HepG2 (cell line): ENCODE measurements around the gene ALMS1. TPM values are rescaled to one million over a fixed set of nuclear protein-coding genes. Genes with fewer than 3 reads are reported as not detected.
"Not testable (repeated sequence)": the region's sequence is repeated elsewhere in the genome, so short reads cannot be mapped to it uniquely, and the experiment has no call there.

Experiments used
- ATAC-seq: fragments of 200-7000 bp; cut with Tn5 transposase; 3 replicates; pipeline ENCODE4 v1.9.1; 2020; ENCODE audit warnings: mild to moderate bottlenecking, moderate library complexity
- BruUV-seq: library from RNA; stranded (reverse); fragments of 400-500 nt; replicated peaks from 2 replicates; lab custom pipeline; 2021; lab: Mats Ljungman, UMichigan
- CTCF ChIA-PET: fragments of 300-600 bp; formaldehyde crosslinking; extraction: SDS; loops from one replicate; lab custom pipeline; 2021; ENCODE audit warnings: low total read pairs, inconsistent platforms, low intra/inter-chr PET ratio; lab: Yijun Ruan, JAX
- POLR2A ChIA-PET: fragments of 350-600 bp; sonication (Branson Sonifier 250); formaldehyde crosslinking; loops from one replicate; lab custom pipeline; 2020; ENCODE audit warnings: antibody characterized with exemption, inconsistent platforms; lab: Yijun Ruan, JAX
- DNase-seq: peaks from one replicate; pipeline ENCODE4 v3.0.0-alpha.2; 2015; ENCODE audit warnings: low spot score
- FAIRE-seq: peaks from 3 replicates; lab custom pipeline; 2011; peaks lifted over from hg19 to GRCh38; lab: Jason Lieb, UNC
- H2AFZ ChIP-seq: one replicate; pipeline ENCODE4 v1.6.1; 2011; ENCODE audit warnings: low read length, inconsistent platforms
- H3K27ac ChIP-seq: fragments of 300-600 bp; 3 replicates; pipeline ENCODE4 v1.8.0; 2011; ENCODE audit warnings: mixed run types, mild to moderate bottlenecking, mixed read lengths, low read length, inconsistent platforms; ENCODE audit not compliant: insufficient read depth; ENCODE audit errors: extremely low read length
- H3K27me3 ChIP-seq, 2 experiments: fragments of 200-600 bp in 1 of 2; 2 replicates in 1 of 2; 3 replicates in 1 of 2; pipeline versions ENCODE4 v1.6.0 to v1.8.0; 2011; ENCODE audit warnings: low read length in 2 of 2, mild to moderate bottlenecking in 2 of 2, moderate library complexity in 2 of 2, inconsistent platforms in 1 of 2; ENCODE audit not compliant: insufficient read depth in 2 of 2, control insufficient read depth in 1 of 2
- H3K36me3 ChIP-seq, 2 experiments: fragments of 200-600 bp in 1 of 2; replicated peaks in 1 of 2; 2 replicates in 1 of 2; 3 replicates in 1 of 2; pipeline versions ENCODE4 v1.5.1 to v1.8.0; 2011; ENCODE audit warnings: low read length in 2 of 2, inconsistent platforms in 1 of 2; ENCODE audit not compliant: insufficient read depth in 2 of 2, control insufficient read depth in 1 of 2
- H3K4me1 ChIP-seq: 2 replicates; pipeline ENCODE4 v1.5.1; 2012; ENCODE audit warnings: low read length, inconsistent platforms; ENCODE audit not compliant: insufficient read depth
- H3K4me2 ChIP-seq: 2 replicates; pipeline ENCODE4 v1.6.0; 2011; ENCODE audit warnings: low read depth, low read length, inconsistent platforms
- H3K4me3 ChIP-seq, 3 experiments: fragments of 200-600 bp in 1 of 3; sonication (generic), shearing (Covaris generic) in 1 of 3; replicated peaks in 1 of 3; 2 replicates each; pipeline ENCODE4 v1.5.1; 2011 to 2016; ENCODE audit warnings: low read length in 3 of 3, inconsistent platforms in 2 of 3, low read depth in 2 of 3, mild to moderate bottlenecking in 2 of 3, control low read depth in 1 of 3, mixed read lengths in 1 of 3; ENCODE audit not compliant: insufficient read depth in 1 of 3
- H3K79me2 ChIP-seq: one replicate; pipeline ENCODE4 v1.6.1; 2011; ENCODE audit warnings: low read length, inconsistent platforms; ENCODE audit not compliant: insufficient read depth
- H3K9ac ChIP-seq: 2 replicates; pipeline ENCODE4 v1.6.0; 2011; ENCODE audit warnings: mild to moderate bottlenecking, low read depth, low read length, inconsistent platforms; ENCODE audit not compliant: insufficient read depth
- H3K9me3 ChIP-seq: 2 replicates; pipeline ENCODE4 v1.5.1; 2012; ENCODE audit warnings: mild to moderate bottlenecking, low read length
- H4K20me1 ChIP-seq: 2 replicates; pipeline ENCODE4 v1.6.0; 2011; ENCODE audit warnings: inconsistent platforms, mild to moderate bottlenecking, low read length, moderate library complexity; ENCODE audit not compliant: insufficient read depth
- SMC3 ChIP-seq: IDR thresholded peaks from 2 replicates; pipeline ENCODE4 v1.6.1; 2011; ENCODE audit warnings: low read length, improper control_type of control experiment
- STAG1 ChIP-seq: sonication (generic); formaldehyde crosslinking; IDR thresholded peaks from 2 replicates; pipeline ENCODE4 v1.4.0; 2020; ENCODE audit warnings: missing genetic modification reagents
- THAP11 ChIP-seq: IDR thresholded peaks from 2 replicates; pipeline ENCODE4 v1.6.1; 2016; ENCODE audit warnings: missing biosample characterization, missing genetic modification reagents
- ZBTB7B ChIP-seq: sonication (generic); formaldehyde crosslinking; IDR thresholded peaks from 2 replicates; pipeline ENCODE4 v1.4.0; 2020; ENCODE audit warnings: missing genetic modification reagents
- ZNF7 ChIP-seq: IDR thresholded peaks from 2 replicates; pipeline ENCODE4 v1.6.1; 2016; ENCODE audit warnings: missing biosample characterization, missing genetic modification reagents
- whole genome bisulfite sequencing: methylation state at CpG from one replicate; pipeline ENCODE4 v1.1.6; 2017; ENCODE audit warnings: low lambda C conversion rate; 5-methylcytosine and 5-hydroxymethylcytosine counted together
- in situ Hi-C: cut with HindIII; loops from 2 replicates; pipeline ENCODE4 v1.10.0; 2017; ENCODE audit warnings: low pct_unique_long_range_greater_than_20kb; ENCODE audit not compliant: extremely low pct_ligation_motif_present
- intact Hi-C: fragments of 100-400 bp; cut with micrococcal nuclease; formaldehyde crosslinking; loops from one replicate; pipeline ENCODE4 v1.10.0; 2022; ENCODE audit not compliant: unreplicated experiment
- polyA plus RNA-seq, 8 experiments: library from polyadenylated mRNA; depleted of rRNA in 3 of 8; stranded (reverse) in 7 of 8; unstranded in 1 of 8; fragments of >200 nt; fragmentation: Illumina TruSeq in 4 of 8; extraction: Trizol in 4 of 8; gene quantifications; 2 replicates each; pipeline versions ENCODE4 v1.2.1 to v1.2.3, GENCODE V29; 2011 to 2016; ENCODE audit warnings: low read depth in 4 of 8, missing spikeins in 1 of 8, mixed read lengths in 1 of 8; ENCODE audit not compliant: insufficient read depth in 1 of 8
- total RNA-seq, 5 experiments: library from RNA; depleted of rRNA; stranded (reverse); fragments of >200 nt; fragmentation: Illumina TruSeq; extraction: Trizol; gene quantifications; 2 replicates each; pipeline ENCODE4 v1.2.3, GENCODE V29; 2016; ENCODE audit warnings: low read depth in 1 of 5

ALMS1 gene
- total and polyA plus RNA-seq, 2 of the 13 experiments (the other 11 are each of a cell fraction or from before 2014, with no cell fraction given): 12.9 to 21.2 TPM

- ATAC-seq (peak; percentile 95), FAIRE-seq (peak; percentile 98)
- H2AFZ ChIP-seq, H3K9me3 ChIP-seq, H4K20me1 ChIP-seq, H3K79me2 ChIP-seq, H3K27ac ChIP-seq, DNase-seq, BruUV-seq, H3K4me3 ChIP-seq, H3K27me3 ChIP-seq, CTCF ChIA-PET, in situ Hi-C loops, POLR2A ChIA-PET, H3K36me3 ChIP-seq, H3K4me2 ChIP-seq, H3K9ac ChIP-seq: not testable (repeated sequence)
- H3K4me1 ChIP-seq: peaks cover 13% of the 10 kb centered on the region
- TF ChIP-seq ZNF7 (CRISPR knock-in tag) (peak; percentile 97), SMC3 (peak; percentile 31; the same call in 1 of the 2 replicates), STAG1 (CRISPR knock-in tag) (peak; percentile 50), ZBTB7B (CRISPR knock-in tag) (0 out of 2 replicates have a peak, but pooled peaks have one; percentile 31), THAP11 (CRISPR knock-in tag) (peak; percentile 26; the same call in 1 of the 2 replicates)
- intact Hi-C loops: loop anchor here (2.0 kb wide), 1 partner anchor 60 kb away; no protein-coding TSS in a partner anchor
- WGBS: 2% methylated on average over 2 of the region's 2 CpGs
These were observed 245.1 kb downstream of the ALMS1 start for GRCh38 chr2:73630662-73631266.

GRCh38 chr2:73636977-73637376 lies 251.3 kb downstream of the ALMS1 start:
- H3K27me3 ChIP-seq, in situ Hi-C loops, CTCF ChIA-PET, POLR2A ChIA-PET, H3K27ac ChIP-seq, H3K9ac ChIP-seq, intact Hi-C loops, H3K36me3 ChIP-seq, H3K4me2 ChIP-seq, H2AFZ ChIP-seq, BruUV-seq, H4K20me1 ChIP-seq, ATAC-seq, H3K9me3 ChIP-seq, H3K79me2 ChIP-seq, DNase-seq, H3K4me3 ChIP-seq, FAIRE-seq: not testable (repeated sequence)
- H3K4me1 ChIP-seq: peaks cover 29% of the 10 kb centered on the region
